GM12874 (cell line): ENCODE results near the gene LCA5L.

Experiments used
- TF ChIP-seq, protein P1 (sequence below): IDR thresholded peaks from 2 replicates; pipeline ENCODE4 v1.5.1; 2011; ENCODE audit warnings: low read depth, mild to moderate bottlenecking, control low read depth, low read length, moderate library complexity; ENCODE audit not compliant: insufficient read depth

The LCA5L gene

GRCh38 chr21:39386194-39386593, 59.4 kb downstream of the LCA5L start:
- TF ChIP-seq, protein P1, sequence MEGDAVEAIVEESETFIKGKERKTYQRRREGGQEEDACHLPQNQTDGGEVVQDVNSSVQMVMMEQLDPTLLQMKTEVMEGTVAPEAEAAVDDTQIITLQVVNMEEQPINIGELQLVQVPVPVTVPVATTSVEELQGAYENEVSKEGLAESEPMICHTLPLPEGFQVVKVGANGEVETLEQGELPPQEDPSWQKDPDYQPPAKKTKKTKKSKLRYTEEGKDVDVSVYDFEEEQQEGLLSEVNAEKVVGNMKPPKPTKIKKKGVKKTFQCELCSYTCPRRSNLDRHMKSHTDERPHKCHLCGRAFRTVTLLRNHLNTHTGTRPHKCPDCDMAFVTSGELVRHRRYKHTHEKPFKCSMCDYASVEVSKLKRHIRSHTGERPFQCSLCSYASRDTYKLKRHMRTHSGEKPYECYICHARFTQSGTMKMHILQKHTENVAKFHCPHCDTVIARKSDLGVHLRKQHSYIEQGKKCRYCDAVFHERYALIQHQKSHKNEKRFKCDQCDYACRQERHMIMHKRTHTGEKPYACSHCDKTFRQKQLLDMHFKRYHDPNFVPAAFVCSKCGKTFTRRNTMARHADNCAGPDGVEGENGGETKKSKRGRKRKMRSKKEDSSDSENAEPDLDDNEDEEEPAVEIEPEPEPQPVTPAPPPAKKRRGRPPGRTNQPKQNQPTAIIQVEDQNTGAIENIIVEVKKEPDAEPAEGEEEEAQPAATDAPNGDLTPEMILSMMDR: no peak

- TF ChIP-seq, protein P1: no peak
Measured at GRCh38 chr21:39385299-39386145, 60.1 kb downstream of the LCA5L start.

DNA sequence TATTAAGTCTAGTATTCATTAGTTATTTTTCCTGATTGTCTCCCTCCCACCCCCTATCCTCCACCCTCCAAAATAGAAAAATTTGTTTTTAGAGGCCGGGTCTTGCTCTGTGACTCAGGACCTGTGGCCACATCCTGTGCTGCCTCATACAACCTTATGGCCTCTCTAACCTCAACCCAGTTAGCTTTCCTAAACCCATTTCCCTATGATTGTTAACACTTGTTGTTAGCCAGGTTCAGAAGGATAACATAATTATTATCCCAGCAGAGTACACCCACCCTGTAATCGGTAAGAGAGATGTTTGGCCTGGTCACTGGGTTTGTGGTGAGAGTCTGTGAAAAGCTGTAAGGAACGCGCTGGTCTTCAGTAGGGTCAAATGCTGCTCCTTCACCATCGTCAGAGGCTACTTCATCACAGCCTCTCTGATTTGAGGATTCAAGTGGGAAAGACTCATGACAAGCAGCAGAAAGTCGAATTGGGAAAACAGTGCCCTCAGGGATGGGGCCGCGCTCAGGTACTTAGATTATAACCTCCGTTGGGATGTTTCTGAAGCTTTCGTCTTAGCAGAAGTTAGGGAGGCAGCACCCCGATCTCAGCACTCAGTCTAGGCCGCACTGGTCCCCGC, 60.8 kb downstream of the LCA5L start:
- TF ChIP-seq, protein P1: no peak

- TF ChIP-seq, protein P1: no peak
Measured at GRCh38 chr21:39381009-39381408, 64.6 kb downstream of the LCA5L start.

DNA sequence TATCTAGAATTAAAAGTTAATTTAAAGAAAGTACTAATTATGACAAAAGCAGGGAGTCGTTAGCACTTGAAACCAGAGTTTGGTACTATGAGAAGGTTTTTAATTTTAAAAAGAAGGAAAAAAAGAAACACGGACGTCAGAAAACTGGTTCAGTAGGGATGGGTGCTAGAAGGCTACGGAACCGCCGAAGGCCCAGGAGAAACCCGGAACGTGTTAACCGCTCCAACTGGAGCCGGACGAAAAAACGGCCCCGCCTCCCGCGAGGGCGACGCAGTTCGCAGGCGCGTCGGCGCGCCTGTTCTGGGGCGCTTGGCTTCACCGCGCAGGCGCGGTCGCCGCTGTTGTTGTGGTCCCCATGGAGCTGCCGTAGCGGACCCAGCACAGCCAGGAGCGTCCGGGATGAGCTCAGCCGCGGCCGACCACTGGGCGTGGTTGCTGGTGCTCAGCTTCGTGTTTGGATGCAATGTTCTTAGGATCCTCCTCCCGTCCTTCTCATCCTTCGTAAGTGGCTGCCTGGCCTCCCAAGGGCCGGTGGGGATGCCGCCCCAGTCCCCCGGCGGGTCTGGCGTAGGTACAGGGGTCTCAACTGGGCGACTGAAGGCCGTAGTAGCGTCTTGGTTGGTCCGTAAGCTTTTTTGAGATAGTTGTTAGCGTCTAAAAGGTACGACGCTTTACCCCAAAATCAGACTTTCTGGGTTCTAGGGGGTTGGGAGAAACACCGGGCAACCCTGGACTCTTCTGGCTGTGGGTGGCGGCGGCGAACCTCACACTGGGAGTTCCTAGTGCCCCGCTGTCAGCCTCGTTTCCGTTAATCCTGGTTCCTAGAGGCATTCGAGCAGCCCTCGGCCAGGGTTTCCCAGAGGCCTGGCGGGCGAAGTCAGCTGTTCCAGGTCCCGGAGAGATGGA, 65.3 kb downstream of the LCA5L start:
- TF ChIP-seq, protein P1: no peak

- TF ChIP-seq, protein P1: no peak
Measured at GRCh38 chr21:39377444-39378050, 68.0 kb downstream of the LCA5L start.
